Breast epithelium (tissue), 4 donors: ENCODE data around the gene PRSS48. TPM values are rescaled to one million over a fixed set of nuclear protein-coding genes. Genes with fewer than 3 reads are reported as not detected.

Source experiments
- DNase-seq, 2 donors: peaks; one replicate each; pipeline ENCODE4 v3.0.0-alpha.2; 2019; ENCODE audit warnings: low spot score in 2 of 2
- H3K27ac ChIP-seq, 2 donors: fragments of 200-600 bp; sonication (generic) in 1 of 2; one replicate each; pipeline ENCODE4 v1.5.1; 2016 to 2019; ENCODE audit warnings: mild to moderate bottlenecking in 1 of 2
- H3K27me3 ChIP-seq, 2 donors: fragments of 200-600 bp; sonication (generic) in 1 of 2; one replicate each; pipeline versions ENCODE4 v1.5.1 to v1.6.0; 2017 to 2019; ENCODE audit warnings: control low read depth in 1 of 2, mild to moderate bottlenecking in 1 of 2
- H3K36me3 ChIP-seq: fragments of 200-600 bp; one replicate; pipeline ENCODE4 v1.5.1; 2019
- H3K4me1 ChIP-seq, 2 donors: fragments of 200-600 bp; sonication (generic); one replicate each; pipeline ENCODE4 v1.5.1; 2016 to 2019; ENCODE audit warnings: control low read depth in 1 of 2
- H3K4me3 ChIP-seq, 3 donors: fragments of 200-600 bp; sonication (generic); 1 replicate in 2 of 3; 2 replicates in 1 of 3; pipeline ENCODE4 v1.5.1; 2016 to 2019; ENCODE audit warnings: mild to moderate bottlenecking in 3 of 3, moderate library complexity in 2 of 3
- H3K9me3 ChIP-seq, 2 donors: fragments of 200-600 bp; sonication (generic) in 1 of 2; one replicate each; pipeline ENCODE4 v1.5.1; 2016 to 2019; ENCODE audit warnings: control low read depth in 1 of 2
- CTCF ChIP-seq, 3 donors: fragments of 450-650 bp; IDR thresholded peaks; one replicate each; pipeline ENCODE4 v1.5.1; 2016 to 2017; ENCODE audit warnings: antibody characterized with exemption in 3 of 3, mild to moderate bottlenecking in 3 of 3, moderate library complexity in 3 of 3
- POLR2A ChIP-seq: fragments of 450-650 bp; IDR thresholded peaks from one replicate; pipeline ENCODE4 v1.6.1; 2016; ENCODE audit warnings: antibody characterized with exemption, mild to moderate bottlenecking, moderate library complexity
- POLR2AphosphoS5 ChIP-seq, 3 donors: sonication (generic); formaldehyde crosslinking; IDR thresholded peaks; one replicate each; pipeline ENCODE4 v1.6.1; 2017; ENCODE audit warnings: antibody characterized with exemption in 3 of 3
- intact Hi-C: fragments of 100-400 bp; cut with DNase I; formaldehyde crosslinking; loops from one replicate; pipeline ENCODE4 v1.15.1; 2023; ENCODE audit warnings: low total_unique reads
- total RNA-seq, 3 donors: library from RNA; depleted of rRNA; stranded (reverse); fragments of >200 nt; gene quantifications; one replicate each; pipeline ENCODE4 v1.1.0, GENCODE V29; 2016

Gene PRSS48
- total RNA-seq, 3 donors from 2014 or later: not detected

DNA sequence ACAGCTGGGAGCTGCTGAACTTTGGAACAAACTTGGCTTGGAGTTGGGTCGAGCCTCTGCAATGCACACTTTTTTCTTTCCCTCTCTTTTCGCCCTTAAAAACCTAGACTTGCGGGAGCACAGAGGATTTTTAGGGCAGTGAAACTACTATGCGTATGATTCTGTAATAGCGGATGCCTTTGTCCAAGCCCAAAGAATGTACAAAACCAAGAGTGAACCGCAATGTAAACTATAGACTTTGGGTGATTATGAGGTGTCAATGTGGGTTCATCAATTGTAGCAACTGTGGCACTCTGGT lies 48.9 kb downstream of the PRSS48 start:
- Histone ChIP-seq H3K36me3 (no peaks in the 10 kb centered on the region), H3K27me3 (no peaks in the 10 kb centered on the region), H3K4me1 (no peaks in the 10 kb centered on the region), H3K27ac (peak overlapping the region; percentile 94 to 95), H3K9me3 (no peaks in the 10 kb centered on the region), H3K4me3 (peak overlapping the region; percentile 70 to 86 (median 85))
- intact Hi-C loops: no loop called here
- DNase-seq: no peak
- TF ChIP-seq POLR2AphosphoS5 (IDR thresholded peaks at IDR 0.05) (no peak), CTCF (IDR thresholded peaks at IDR 0.05) (no peak), POLR2A (no peak)

DNA sequence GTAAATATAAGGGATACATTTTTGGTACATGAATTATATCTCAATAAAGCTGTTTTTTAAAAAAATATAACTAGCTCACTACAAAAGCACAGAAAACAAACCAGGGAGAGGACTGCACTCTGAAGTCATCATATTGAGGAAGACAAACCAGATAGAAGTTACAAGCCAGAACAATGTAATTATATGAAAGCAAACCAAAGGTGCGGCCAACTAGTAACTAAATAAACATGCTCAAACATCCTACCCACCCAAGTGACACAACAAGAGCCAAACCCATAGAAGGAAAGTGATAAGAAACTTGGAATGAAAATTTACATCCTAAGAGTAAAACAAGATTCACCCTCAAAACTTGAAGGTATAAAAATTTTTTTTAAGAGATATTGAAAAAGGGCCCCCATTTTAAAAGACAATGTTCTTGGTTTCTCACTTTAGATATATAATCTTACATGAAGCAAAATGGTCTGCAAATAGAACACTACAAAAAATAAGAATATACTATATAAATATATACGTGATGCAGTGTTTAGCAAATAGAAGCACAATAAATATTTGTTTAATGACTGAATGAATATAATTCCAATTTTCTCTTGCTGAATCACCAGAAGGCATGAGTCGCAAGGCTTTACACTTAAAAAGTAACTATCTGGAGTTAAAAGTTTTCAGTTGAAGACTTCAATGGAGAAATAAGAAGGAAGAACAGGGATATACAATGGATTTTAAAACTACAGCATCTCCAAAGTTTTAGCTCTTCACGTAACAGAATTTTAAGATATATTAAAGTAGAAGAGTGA lies 52.5 kb downstream of the PRSS48 start:
- intact Hi-C loops: no loop called here
- no peak overlapping the region for H3K4me3 ChIP-seq
- no peak overlapping the region for H3K27ac ChIP-seq
- TF ChIP-seq POLR2A (no peak), CTCF (IDR thresholded peaks at IDR 0.05) (no peak), POLR2AphosphoS5 (IDR thresholded peaks at IDR 0.05) (no peak)
- H3K36me3 ChIP-seq: no peaks in the 10 kb centered on the region
- DNase-seq: no peak
- H3K4me1 ChIP-seq: no peaks in the 10 kb centered on the region
- H3K9me3 ChIP-seq: no peaks in the 10 kb centered on the region
- no peaks in the 10 kb centered on the region for H3K27me3 ChIP-seq

GRCh38 chr4:151331276-151332042 lies 54.5 kb downstream of the PRSS48 start:
- Histone ChIP-seq H3K27ac (no peak overlapping the region), H3K4me1 (no peaks in the 10 kb centered on the region)
- TF ChIP-seq POLR2AphosphoS5 (IDR thresholded peaks at IDR 0.05) (no peak), POLR2A (no peak), CTCF (IDR thresholded peaks at IDR 0.05) (no peak)

DNA sequence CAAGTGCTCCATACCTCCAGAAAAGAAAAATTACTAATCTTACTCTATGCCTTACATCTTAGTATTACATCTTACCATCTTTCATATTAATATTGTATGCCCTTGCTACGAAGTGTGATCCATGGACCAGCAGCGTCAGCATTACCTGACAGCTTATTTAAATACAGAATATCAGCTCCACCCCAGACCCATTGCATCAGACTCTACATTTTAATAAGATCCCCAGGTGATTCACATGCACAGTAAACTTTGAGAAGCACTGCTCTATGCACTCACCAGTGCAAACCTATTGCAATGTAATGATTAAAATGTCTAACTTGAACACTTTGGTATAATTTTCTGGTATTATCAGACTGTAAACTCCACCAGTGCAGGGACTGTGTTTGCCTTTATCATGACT lies 62.5 kb downstream of the PRSS48 start:
- Histone ChIP-seq H3K27ac (no peak overlapping the region), H3K9me3 (no peaks in the 10 kb centered on the region), H3K27me3 (no peaks in the 10 kb centered on the region), H3K4me1 (no peaks in the 10 kb centered on the region), H3K4me3 (no peak overlapping the region), H3K36me3 (no peaks in the 10 kb centered on the region)
- no peak for DNase-seq
- TF ChIP-seq CTCF (IDR thresholded peaks at IDR 0.05): no peak
- intact Hi-C loops: no loop called here

More at GRCh38 chr4:151331276-151332042, 54.5 kb downstream of the PRSS48 start:
- Histone ChIP-seq H3K4me3 (no peak overlapping the region), H3K36me3 (no peaks in the 10 kb centered on the region), H3K9me3 (no peaks in the 10 kb centered on the region), H3K27me3 (no peaks in the 10 kb centered on the region)
- no peak for DNase-seq
- intact Hi-C loops: no loop called here

DNA sequence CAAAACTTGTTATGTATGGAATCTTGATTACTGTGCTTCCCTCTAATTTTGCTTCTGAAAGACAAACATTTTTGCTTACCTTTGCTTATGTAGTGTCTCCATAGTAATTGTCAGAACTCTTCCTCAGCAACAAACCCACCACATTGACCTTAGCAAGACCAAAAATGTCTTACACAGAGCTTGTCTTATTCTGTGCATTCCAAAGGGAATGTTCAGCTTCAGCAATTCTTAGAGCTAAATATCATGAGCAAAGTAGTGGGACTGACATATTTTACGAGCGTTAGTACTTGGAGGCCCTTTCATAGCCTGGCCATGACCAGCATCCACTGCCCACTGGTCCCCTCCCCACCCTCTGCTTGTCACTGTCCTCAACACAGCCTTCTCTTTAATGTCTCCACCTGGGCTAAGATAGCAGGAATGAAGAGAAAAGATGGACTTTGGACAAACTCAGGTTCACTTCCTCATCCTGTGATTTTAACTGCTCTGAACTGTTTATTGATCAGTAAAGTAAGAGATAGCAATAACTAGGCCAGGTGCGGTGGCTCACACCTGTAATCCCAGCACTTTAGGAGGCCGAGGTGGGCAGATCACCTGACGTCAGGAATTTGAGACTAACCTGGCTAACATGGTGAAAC lies 63.9 kb downstream of the PRSS48 start:
- TF ChIP-seq POLR2AphosphoS5 (IDR thresholded peaks at IDR 0.05) (no peak), POLR2A (no peak), CTCF (IDR thresholded peaks at IDR 0.05) (no peak)
- DNase-seq: no peak
- Histone ChIP-seq H3K4me1 (no peaks in the 10 kb centered on the region), H3K27me3 (no peaks in the 10 kb centered on the region), H3K9me3 (no peaks in the 10 kb centered on the region), H3K36me3 (no peaks in the 10 kb centered on the region), H3K27ac (no peak overlapping the region), H3K4me3 (no peak overlapping the region)
- intact Hi-C loops: no loop called here
